Ascending aorta (tissue), 2 donors: ENCODE measurements around the gene SPNS2. TPM values are rescaled to one million over a fixed set of nuclear protein-coding genes. Genes with fewer than 3 reads are reported as not detected.

Experiments used
- DNase-seq, 2 donors: peaks; one replicate each; pipeline ENCODE4 v3.0.0-alpha.2; 2019; ENCODE audit warnings: low spot score in 2 of 2
- H3K27ac ChIP-seq, 2 donors: fragments of 200-600 bp; sonication (generic); one replicate each; pipeline ENCODE4 v1.5.1; 2016 to 2017; ENCODE audit warnings: mild to moderate bottlenecking in 1 of 2
- H3K27me3 ChIP-seq: fragments of 200-600 bp; sonication (generic); one replicate; pipeline ENCODE4 v1.5.1; 2017
- H3K36me3 ChIP-seq, 2 donors: fragments of 200-600 bp; sonication (generic); one replicate each; pipeline ENCODE4 v1.5.1; 2016
- H3K4me1 ChIP-seq, 2 donors: fragments of 200-600 bp; sonication (generic); one replicate each; pipeline ENCODE4 v1.5.1; 2016 to 2017; ENCODE audit warnings: mild to moderate bottlenecking in 1 of 2
- H3K4me3 ChIP-seq, 2 donors: fragments of 200-600 bp; sonication (generic); one replicate each; pipeline ENCODE4 v1.5.1; 2016 to 2017; ENCODE audit warnings: mild to moderate bottlenecking in 1 of 2
- H3K9me3 ChIP-seq, 2 donors: fragments of 200-600 bp; sonication (generic); one replicate each; pipeline ENCODE4 v1.5.1; 2016
- intact Hi-C: fragments of 100-400 bp; cut with DNase I; formaldehyde crosslinking; loops from one replicate; pipeline ENCODE4 v1.15.1; 2023
- total RNA-seq: library from RNA; depleted of rRNA; stranded (reverse); fragments of >200 nt; gene quantifications from one replicate; pipeline ENCODE4 v1.1.0, GENCODE V29; 2016
- TF ChIP-seq, protein P1 (sequence below), 3 experiments: fragments of 200-600 bp in 2 of 3; fragments of 450-650 bp in 1 of 3; sonication (generic) in 2 of 3; IDR thresholded peaks; one replicate each; pipeline ENCODE4 v1.5.1; 2016 to 2019; ENCODE audit warnings: antibody characterized with exemption in 3 of 3, mild to moderate bottlenecking in 1 of 3, moderate library complexity in 1 of 3

The SPNS2 gene
- total RNA-seq, 1 donor from 2014 or later: 107 TPM

GRCh38 chr17:4483012-4483840 lies 15.5 kb upstream of the SPNS2 start:
- no peak overlapping the region for H3K4me3 ChIP-seq
- no peak for DNase-seq
- intact Hi-C loops: no loop called here
- TF ChIP-seq, protein P1, sequence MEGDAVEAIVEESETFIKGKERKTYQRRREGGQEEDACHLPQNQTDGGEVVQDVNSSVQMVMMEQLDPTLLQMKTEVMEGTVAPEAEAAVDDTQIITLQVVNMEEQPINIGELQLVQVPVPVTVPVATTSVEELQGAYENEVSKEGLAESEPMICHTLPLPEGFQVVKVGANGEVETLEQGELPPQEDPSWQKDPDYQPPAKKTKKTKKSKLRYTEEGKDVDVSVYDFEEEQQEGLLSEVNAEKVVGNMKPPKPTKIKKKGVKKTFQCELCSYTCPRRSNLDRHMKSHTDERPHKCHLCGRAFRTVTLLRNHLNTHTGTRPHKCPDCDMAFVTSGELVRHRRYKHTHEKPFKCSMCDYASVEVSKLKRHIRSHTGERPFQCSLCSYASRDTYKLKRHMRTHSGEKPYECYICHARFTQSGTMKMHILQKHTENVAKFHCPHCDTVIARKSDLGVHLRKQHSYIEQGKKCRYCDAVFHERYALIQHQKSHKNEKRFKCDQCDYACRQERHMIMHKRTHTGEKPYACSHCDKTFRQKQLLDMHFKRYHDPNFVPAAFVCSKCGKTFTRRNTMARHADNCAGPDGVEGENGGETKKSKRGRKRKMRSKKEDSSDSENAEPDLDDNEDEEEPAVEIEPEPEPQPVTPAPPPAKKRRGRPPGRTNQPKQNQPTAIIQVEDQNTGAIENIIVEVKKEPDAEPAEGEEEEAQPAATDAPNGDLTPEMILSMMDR (IDR thresholded peaks at IDR 0.05): no peak
- no peaks in the 10 kb centered on the region for H3K4me1 ChIP-seq
- no peaks in the 10 kb centered on the region for H3K27me3 ChIP-seq
- no peaks in the 10 kb centered on the region for H3K9me3 ChIP-seq
- no peaks in the 10 kb centered on the region for H3K36me3 ChIP-seq
- no peak overlapping the region for H3K27ac ChIP-seq

GRCh38 chr17:4485676-4486646 lies 12.7 kb upstream of the SPNS2 start:
- no peak for DNase-seq
- Histone ChIP-seq H3K27me3 (no peaks in the 10 kb centered on the region), H3K4me3 (no peak overlapping the region), H3K36me3 (no peaks in the 10 kb centered on the region), H3K9me3 (no peaks in the 10 kb centered on the region), H3K27ac (no peak overlapping the region), H3K4me1 (no peaks in the 10 kb centered on the region)
- intact Hi-C loops: no loop called here
- TF ChIP-seq, protein P1 (IDR thresholded peaks at IDR 0.05): no peak

- H3K27ac ChIP-seq: no peak overlapping the region
- H3K4me1 ChIP-seq: no peaks in the 10 kb centered on the region
- TF ChIP-seq, protein P1 (IDR thresholded peaks at IDR 0.05): no peak
- no peaks in the 10 kb centered on the region for H3K27me3 ChIP-seq
- intact Hi-C loops: no loop called here
- no peaks in the 10 kb centered on the region for H3K36me3 ChIP-seq
- DNase-seq: no peak
- H3K4me3 ChIP-seq: no peak overlapping the region
- no peaks in the 10 kb centered on the region for H3K9me3 ChIP-seq
These were observed 11.4 kb upstream of the SPNS2 start for GRCh38 chr17:4487296-4487695.

- no peak overlapping the region for H3K4me3 ChIP-seq
- H3K36me3 ChIP-seq: no peaks in the 10 kb centered on the region
- TF ChIP-seq, protein P1 (IDR thresholded peaks at IDR 0.05): no peak
- H3K27me3 ChIP-seq: no peaks in the 10 kb centered on the region
- DNase-seq: no peak
- no peaks in the 10 kb centered on the region for H3K9me3 ChIP-seq
- H3K27ac ChIP-seq: no peak overlapping the region
- H3K4me1 ChIP-seq: no peaks in the 10 kb centered on the region
- intact Hi-C loops: no loop called here
These were observed 10.6 kb upstream of the SPNS2 start for GRCh38 chr17:4487820-4488716.

DNA sequence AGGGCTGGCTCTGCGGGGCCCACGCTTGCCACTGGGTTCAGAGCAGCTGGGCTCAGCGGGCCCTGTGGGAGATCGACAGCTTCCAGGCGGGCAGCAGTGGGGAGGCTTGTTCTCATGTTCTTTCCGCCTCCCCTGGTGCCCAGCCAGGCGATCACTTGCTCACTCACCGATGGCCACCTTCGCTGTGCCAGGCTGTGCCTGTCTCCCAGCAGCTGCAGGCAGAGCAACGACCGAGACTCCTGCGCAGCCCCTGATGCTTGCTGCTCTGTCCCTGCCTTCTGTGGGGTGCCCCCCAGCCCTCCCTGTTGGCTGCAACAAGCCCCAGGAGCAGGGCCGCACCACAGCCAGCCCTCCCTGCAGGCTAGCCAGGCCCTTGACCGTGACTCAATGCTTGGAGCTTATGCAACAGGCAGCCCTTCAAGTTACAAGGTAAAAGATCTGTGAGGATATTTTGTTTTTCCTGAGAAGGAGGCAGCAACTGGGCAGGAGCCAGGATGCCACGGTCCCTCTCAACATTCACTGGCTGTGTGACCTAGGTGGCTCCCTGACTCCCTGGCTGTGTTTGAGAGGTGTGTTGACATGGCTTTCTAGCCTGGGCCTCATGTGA lies 9.6 kb upstream of the SPNS2 start:
- intact Hi-C loops: no loop called here
- TF ChIP-seq, protein P1 (IDR thresholded peaks at IDR 0.05): no peak
- H3K27me3 ChIP-seq: no peaks in the 10 kb centered on the region
- no peak for DNase-seq
- no peaks in the 10 kb centered on the region for H3K4me1 ChIP-seq
- H3K9me3 ChIP-seq: no peaks in the 10 kb centered on the region
- H3K27ac ChIP-seq: no peak overlapping the region
- H3K4me3 ChIP-seq: no peak overlapping the region
- H3K36me3 ChIP-seq: no peaks in the 10 kb centered on the region
